NT2/D1 (cell line): ENCODE results near the gene CASQ2.

Experiments used
- DNase-seq: peaks from one replicate; pipeline ENCODE4 v3.0.0-alpha.2; 2011; ENCODE audit warnings: low read depth, low spot score
- H3K27me3 ChIP-seq: 2 replicates; pipeline ENCODE4 v1.6.0; 2011; ENCODE audit warnings: mild to moderate bottlenecking; ENCODE audit not compliant: insufficient read length, insufficient read depth
- H3K36me3 ChIP-seq: 2 replicates; pipeline ENCODE4 v1.6.1; 2011; ENCODE audit warnings: mild to moderate bottlenecking, low read length, mixed read lengths; ENCODE audit not compliant: insufficient read depth, insufficient read length
- H3K4me1 ChIP-seq: 2 replicates; pipeline ENCODE4 v1.5.1; 2011; ENCODE audit not compliant: insufficient read depth, insufficient read length
- H3K4me3 ChIP-seq: 2 replicates; pipeline ENCODE4 v1.5.1; 2011; ENCODE audit warnings: low read depth; ENCODE audit not compliant: insufficient read length
- H3K9ac ChIP-seq: 2 replicates; pipeline ENCODE4 v1.6.0; 2011; ENCODE audit warnings: low read depth; ENCODE audit not compliant: insufficient read length
- H3K9me3 ChIP-seq: 2 replicates; pipeline ENCODE4 v1.5.1; 2011; ENCODE audit warnings: mild to moderate bottlenecking, low read length; ENCODE audit not compliant: insufficient read depth
- SUZ12 ChIP-seq: IDR thresholded peaks from 2 replicates; pipeline ENCODE4 v1.6.1; 2011; ENCODE audit not compliant: insufficient read length, insufficient read depth; ENCODE audit errors: extremely low read depth
- YY1 ChIP-seq: IDR thresholded peaks from 2 replicates; pipeline ENCODE4 v1.6.1; 2011; ENCODE audit not compliant: insufficient read length, insufficient read depth
- ZNF274 ChIP-seq: IDR thresholded peaks from 2 replicates; pipeline ENCODE4 v1.6.1; 2011; ENCODE audit warnings: mild to moderate bottlenecking, low read depth, low read length

The CASQ2 gene

GRCh38 chr1:115809076-115809475, 40.6 kb upstream of the CASQ2 start:
- H3K4me3 ChIP-seq: no peak overlapping the region
- no peak overlapping the region for H3K9ac ChIP-seq
- DNase-seq: no peak
- TF ChIP-seq YY1 (no peak), SUZ12 (no peak), ZNF274 (no peak)
- H3K36me3 ChIP-seq: no peaks in the 10 kb centered on the region
- no peaks in the 10 kb centered on the region for H3K4me1 ChIP-seq
- H3K27me3 ChIP-seq: no peaks in the 10 kb centered on the region
- H3K9me3 ChIP-seq: no peaks in the 10 kb centered on the region

- Histone ChIP-seq H3K4me3 (no peak overlapping the region), H3K9me3 (no peaks in the 10 kb centered on the region), H3K4me1 (no peaks in the 10 kb centered on the region), H3K9ac (no peak overlapping the region), H3K27me3 (no peaks in the 10 kb centered on the region), H3K36me3 (no peaks in the 10 kb centered on the region)
- peak; percentile 92 for DNase-seq
- TF ChIP-seq YY1 (no peak), SUZ12 (no peak), ZNF274 (no peak)
Measured at GRCh38 chr1:115807723-115808122, 39.2 kb upstream of the CASQ2 start.

GRCh38 chr1:115805597-115805996, 37.1 kb upstream of the CASQ2 start:
- H3K9ac ChIP-seq: no peak overlapping the region
- H3K36me3 ChIP-seq: no peaks in the 10 kb centered on the region
- TF ChIP-seq YY1 (no peak), SUZ12 (no peak), ZNF274 (no peak)
- no peaks in the 10 kb centered on the region for H3K9me3 ChIP-seq
- H3K27me3 ChIP-seq: no peaks in the 10 kb centered on the region
- no peak overlapping the region for H3K4me3 ChIP-seq
- no peak for DNase-seq
- H3K4me1 ChIP-seq: no peaks in the 10 kb centered on the region

- no peak overlapping the region for H3K9ac ChIP-seq
Measured at GRCh38 chr1:115802416-115802815, 33.9 kb upstream of the CASQ2 start.

GRCh38 chr1:115797486-115797885, 29.0 kb upstream of the CASQ2 start:
- no peak for DNase-seq

More at GRCh38 chr1:115802416-115802815, 33.9 kb upstream of the CASQ2 start:
- no peaks in the 10 kb centered on the region for H3K4me1 ChIP-seq
- no peaks in the 10 kb centered on the region for H3K27me3 ChIP-seq
- no peak for TF ChIP-seq SUZ12
- no peak for TF ChIP-seq YY1
- TF ChIP-seq ZNF274: no peak
- no peaks in the 10 kb centered on the region for H3K36me3 ChIP-seq
- no peak for DNase-seq
- H3K4me3 ChIP-seq: no peak overlapping the region
- H3K9me3 ChIP-seq: no peaks in the 10 kb centered on the region

GRCh38 chr1:115796897-115797296, 28.4 kb upstream of the CASQ2 start:
- Histone ChIP-seq H3K4me1 (no peaks in the 10 kb centered on the region), H3K4me3 (no peak overlapping the region), H3K9ac (no peak overlapping the region), H3K9me3 (no peaks in the 10 kb centered on the region), H3K27me3 (no peaks in the 10 kb centered on the region), H3K36me3 (no peaks in the 10 kb centered on the region)
- peak; percentile 61 for DNase-seq
- TF ChIP-seq SUZ12 (no peak), YY1 (no peak), ZNF274 (no peak)

More at GRCh38 chr1:115797486-115797885, 29.0 kb upstream of the CASQ2 start:
- Histone ChIP-seq H3K9me3 (no peaks in the 10 kb centered on the region), H3K27me3 (no peaks in the 10 kb centered on the region), H3K4me1 (no peaks in the 10 kb centered on the region), H3K36me3 (no peaks in the 10 kb centered on the region), H3K9ac (no peak overlapping the region), H3K4me3 (no peak overlapping the region)
- no peak for TF ChIP-seq SUZ12
- no peak for TF ChIP-seq YY1
- TF ChIP-seq ZNF274: no peak

- TF ChIP-seq YY1 (no peak), SUZ12 (no peak), ZNF274 (no peak)
- no peak overlapping the region for H3K9ac ChIP-seq
- H3K9me3 ChIP-seq: no peaks in the 10 kb centered on the region
- no peaks in the 10 kb centered on the region for H3K4me1 ChIP-seq
- no peaks in the 10 kb centered on the region for H3K27me3 ChIP-seq
- H3K36me3 ChIP-seq: no peaks in the 10 kb centered on the region
- H3K4me3 ChIP-seq: no peak overlapping the region
- DNase-seq: no peak
Measured at GRCh38 chr1:115796036-115796435, 27.5 kb upstream of the CASQ2 start.
